ENCODE results near the gene C9orf152.

GRCh38 chr9:110257097-110257841, 49.3 kb upstream of the C9orf152 start:
- peak; percentile 1; the same call in 1 of the 2 replicates for TF ChIP-seq POLR2A (IDR thresholded peaks at IDR 0.05; ENCODE audit: low read depth, low read length)
- no peak; the same call in 1 of the 2 replicates for TF ChIP-seq TAF1 (IDR thresholded peaks at IDR 0.05; ENCODE audit: borderline replicate concordance, low read depth, low read length)
- 0 out of 2 replicates have a peak, but pooled peaks have one; percentile 48 for TF ChIP-seq POLR2AphosphoS5 (IDR thresholded peaks at IDR 0.05; ENCODE audit: low read depth, low read length)
